Activated T-cell treated with anti-CD3 and anti-CD28 coated beads, Interleukin-2, amount 50 U/mL, for 24 hours (primary cell): ENCODE measurements around the gene SLC35F5.

Experiments used
- DNase-seq: peaks from one replicate; pipeline ENCODE4 v3.0.0-alpha.2; 2020
- H3K27ac Mint-ChIP-seq: 2 replicates; pipeline ENCODE4 v1.8.0; 2020; ENCODE audit warnings: mild to moderate bottlenecking, mixed read lengths
- H3K27me3 Mint-ChIP-seq: 2 replicates; pipeline ENCODE4 v1.8.0; 2020; ENCODE audit warnings: mixed read lengths
- H3K36me3 Mint-ChIP-seq: 2 replicates; pipeline ENCODE4 v1.8.0; 2020; ENCODE audit warnings: low read depth, mixed read lengths
- H3K4me1 Mint-ChIP-seq: 2 replicates; pipeline ENCODE4 v1.8.0; 2020; ENCODE audit warnings: low read depth, mixed read lengths
- H3K4me3 Mint-ChIP-seq: 2 replicates; pipeline ENCODE4 v1.8.0; 2020; ENCODE audit warnings: mild to moderate bottlenecking, moderate library complexity, mixed read lengths
- H3K9me3 Mint-ChIP-seq: 2 replicates; pipeline ENCODE4 v1.8.0; 2020; ENCODE audit warnings: mixed read lengths

Gene SLC35F5

GRCh38 chr2:113768770-113769169 is 12.3 kb upstream of the SLC35F5 start:
- Mint-ChIP-seq H3K9me3 (peaks cover 5% of the 10 kb centered on the region), H3K4me1 (no peaks in the 10 kb centered on the region), H3K27me3 (no peaks in the 10 kb centered on the region), H3K27ac (no peak overlapping the region), H3K36me3 (no peaks in the 10 kb centered on the region), H3K4me3 (no peak overlapping the region)
- no peak for DNase-seq

GRCh38 chr2:113767811-113768460 is 11.5 kb upstream of the SLC35F5 start:
- no peak overlapping the region for H3K27ac Mint-ChIP-seq
- DNase-seq, result no peak

DNA sequence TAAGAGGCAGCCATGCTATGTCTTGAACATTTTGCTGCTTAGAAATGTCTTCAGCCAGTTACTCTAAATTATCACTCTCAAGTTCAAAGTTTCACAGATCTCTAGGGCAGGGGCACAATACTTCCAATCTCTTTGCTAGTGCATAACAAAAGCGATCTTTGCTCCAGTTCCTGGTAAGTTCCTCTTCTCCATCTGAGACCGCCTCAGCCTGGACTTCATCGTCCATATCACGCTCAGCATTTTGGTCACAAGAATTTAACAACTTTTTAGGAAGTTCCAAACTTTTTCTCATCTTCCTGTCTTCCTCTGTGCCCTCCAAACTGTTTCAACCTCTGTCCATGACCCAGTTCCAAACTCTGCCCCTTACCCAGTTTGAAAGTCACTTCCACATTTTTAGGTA is 8.8 kb upstream of the SLC35F5 start:
- peaks cover 5% of the 10 kb centered on the region for H3K9me3 Mint-ChIP-seq
- DNase-seq, result no peak
- H3K27ac Mint-ChIP-seq, result no peak overlapping the region
- H3K36me3 Mint-ChIP-seq, result no peaks in the 10 kb centered on the region
- no peak overlapping the region for H3K4me3 Mint-ChIP-seq
- H3K27me3 Mint-ChIP-seq, result no peaks in the 10 kb centered on the region
- H3K4me1 Mint-ChIP-seq, result no peaks in the 10 kb centered on the region

More at GRCh38 chr2:113767811-113768460, 11.5 kb upstream of the SLC35F5 start:
- Mint-ChIP-seq H3K27me3 (no peaks in the 10 kb centered on the region), H3K9me3 (peaks cover 5% of the 10 kb centered on the region), H3K4me3 (no peak overlapping the region), H3K4me1 (no peaks in the 10 kb centered on the region), H3K36me3 (no peaks in the 10 kb centered on the region)

DNA sequence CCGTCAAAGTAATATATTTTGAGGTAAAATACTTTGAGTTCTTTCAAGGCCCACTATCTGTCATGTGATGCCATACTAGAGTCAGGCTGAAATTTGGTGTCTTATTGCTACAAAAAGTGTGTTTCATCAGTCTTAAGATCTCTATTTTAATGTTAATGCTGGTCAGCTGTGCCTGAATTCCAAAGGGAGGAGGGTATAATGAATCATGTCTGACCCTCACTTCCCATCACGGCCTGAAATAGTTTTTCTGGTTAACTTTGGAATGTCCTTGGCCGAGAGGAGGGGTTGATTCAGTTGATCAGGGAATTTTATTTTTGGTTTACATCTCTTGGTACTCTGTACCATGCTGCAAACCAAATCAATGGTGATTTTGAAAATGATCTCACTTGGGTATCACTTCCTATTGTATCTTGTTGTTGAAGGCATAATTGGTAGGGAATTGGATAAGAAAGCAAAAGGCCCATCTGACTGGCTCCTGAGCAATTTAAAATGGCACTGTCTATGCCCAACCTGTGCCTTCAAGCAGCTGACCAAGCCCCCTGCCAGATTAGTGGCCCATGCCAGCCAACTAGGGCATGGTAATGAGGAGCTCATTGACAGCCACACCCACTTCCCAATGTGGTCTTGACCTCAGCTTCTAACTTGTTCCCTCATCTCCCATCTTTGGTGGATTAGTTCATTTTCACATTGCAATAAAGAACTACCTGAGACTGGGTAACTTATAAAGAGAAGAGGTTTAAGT is 6.1 kb upstream of the SLC35F5 start:
- no peak overlapping the region for H3K27ac Mint-ChIP-seq
- no peaks in the 10 kb centered on the region for H3K36me3 Mint-ChIP-seq
- H3K27me3 Mint-ChIP-seq, result no peaks in the 10 kb centered on the region
- no peak overlapping the region for H3K4me3 Mint-ChIP-seq
- H3K4me1 Mint-ChIP-seq, result peaks cover 2% of the 10 kb centered on the region
- no peak for DNase-seq
- H3K9me3 Mint-ChIP-seq, result peaks cover 5% of the 10 kb centered on the region

DNA sequence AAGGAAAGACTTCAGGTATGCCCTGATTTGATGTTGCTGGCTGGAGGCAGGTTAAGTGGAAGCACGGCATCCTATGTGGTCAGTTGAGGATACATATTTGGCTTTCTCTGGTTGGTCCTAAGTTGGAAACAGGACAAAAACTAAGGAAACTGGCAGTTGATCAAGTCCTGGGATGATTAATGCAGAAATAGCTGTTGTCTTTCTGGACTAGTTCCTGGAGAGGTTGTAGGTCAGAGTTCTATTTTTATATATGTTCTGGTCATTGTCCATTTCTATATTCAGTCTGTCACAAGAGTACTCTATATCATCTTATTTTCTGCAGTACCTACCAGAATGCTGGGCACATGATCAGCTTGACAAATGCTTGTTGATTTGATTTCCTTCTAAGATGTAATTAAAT is 4.0 kb upstream of the SLC35F5 start:
- peaks cover 4% of the 10 kb centered on the region for H3K9me3 Mint-ChIP-seq
- no peaks in the 10 kb centered on the region for H3K27me3 Mint-ChIP-seq
- H3K4me1 Mint-ChIP-seq, result peaks cover 11% of the 10 kb centered on the region
- no peak overlapping the region for H3K4me3 Mint-ChIP-seq
- DNase-seq, result no peak
- H3K27ac Mint-ChIP-seq, result no peak overlapping the region
- H3K36me3 Mint-ChIP-seq, result peaks cover 10% of the 10 kb centered on the region

DNA sequence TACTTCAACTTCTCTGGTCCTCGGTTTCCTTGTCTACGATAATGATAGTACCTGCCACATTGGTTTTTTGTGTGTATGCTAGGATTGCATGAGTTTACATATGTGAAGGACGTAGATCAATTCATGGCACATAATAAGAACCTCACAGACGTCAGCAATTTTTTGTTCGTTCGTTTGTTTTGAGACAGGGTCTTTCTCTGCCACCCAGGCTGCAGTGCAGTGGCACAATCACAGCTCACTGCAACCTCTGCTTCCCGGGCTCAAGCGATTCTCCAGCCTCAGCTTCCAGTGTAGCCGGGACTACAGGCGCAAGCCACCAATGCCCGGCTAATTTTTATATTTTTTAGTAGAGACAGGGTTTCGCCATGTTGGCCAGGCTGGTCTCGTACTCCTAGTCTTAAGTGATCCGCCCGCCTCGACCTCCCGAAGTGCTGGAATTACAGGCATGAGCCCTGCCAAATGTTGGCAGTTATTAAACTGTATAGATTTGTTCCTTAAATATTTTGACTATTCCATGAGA is 756 bp upstream of the SLC35F5 start:
- H3K9me3 Mint-ChIP-seq, result no peaks in the 10 kb centered on the region
- peaks cover 27% of the 10 kb centered on the region for H3K36me3 Mint-ChIP-seq
- DNase-seq, result peak; percentile 37
- H3K27ac Mint-ChIP-seq, result peak overlapping the region; percentile 99
- peaks cover 28% of the 10 kb centered on the region for H3K4me1 Mint-ChIP-seq
- peak overlapping the region; percentile 91 for H3K4me3 Mint-ChIP-seq
- H3K27me3 Mint-ChIP-seq, result no peaks in the 10 kb centered on the region

- no peaks in the 10 kb centered on the region for H3K9me3 Mint-ChIP-seq
- peak overlapping the region; percentile 91 for H3K4me3 Mint-ChIP-seq
- no peaks in the 10 kb centered on the region for H3K27me3 Mint-ChIP-seq
- peaks cover 36% of the 10 kb centered on the region for H3K36me3 Mint-ChIP-seq
- peak overlapping the region; percentile 99 for H3K27ac Mint-ChIP-seq
- peaks cover 30% of the 10 kb centered on the region for H3K4me1 Mint-ChIP-seq
- no peak for DNase-seq
Observed at GRCh38 chr2:113755835-113756354, 547 bp downstream of the SLC35F5 start.

DNA sequence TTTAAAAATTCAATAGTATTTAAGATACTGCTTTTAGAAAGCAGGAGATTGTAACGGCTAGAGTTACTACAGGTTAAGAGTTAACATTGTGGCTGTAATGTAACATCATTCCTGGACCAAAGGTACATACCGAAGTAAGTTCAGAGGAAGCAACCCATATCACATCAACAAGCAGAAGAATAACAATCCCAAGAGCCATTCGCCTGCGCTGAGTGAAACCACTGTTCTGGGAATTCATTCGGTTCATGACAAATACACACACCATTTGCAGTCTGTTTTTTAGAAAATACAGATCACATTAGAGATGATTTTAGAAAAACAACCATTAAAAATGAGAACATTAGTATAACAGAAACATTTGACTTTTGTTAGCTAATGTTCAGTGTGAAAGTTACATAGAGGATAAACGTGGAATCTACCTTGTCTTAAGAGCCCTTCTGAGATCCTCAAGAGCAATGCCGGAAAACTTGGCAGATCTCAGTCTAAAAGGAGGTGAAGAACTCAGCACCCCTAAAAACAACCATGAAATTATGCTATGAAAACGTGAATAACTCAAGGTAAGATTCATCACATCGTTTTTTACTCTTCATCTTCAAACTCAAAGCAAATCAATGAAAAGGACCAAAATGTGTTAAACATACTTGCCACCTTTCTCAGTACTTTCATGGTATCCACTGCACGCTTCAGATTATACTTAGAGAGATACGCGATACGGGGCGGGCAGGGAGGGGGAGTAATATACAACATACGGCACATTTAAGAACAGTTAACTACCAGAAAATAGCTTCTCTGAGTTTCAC is 1.2 kb downstream of the SLC35F5 start:
- H3K4me1 Mint-ChIP-seq, result peaks cover 37% of the 10 kb centered on the region
- H3K9me3 Mint-ChIP-seq, result no peaks in the 10 kb centered on the region
- no peak for DNase-seq
- no peaks in the 10 kb centered on the region for H3K27me3 Mint-ChIP-seq
- H3K4me3 Mint-ChIP-seq, result peak overlapping the region; percentile 91
- peaks cover 43% of the 10 kb centered on the region for H3K36me3 Mint-ChIP-seq
- H3K27ac Mint-ChIP-seq, result peak overlapping the region; percentile 99

DNA sequence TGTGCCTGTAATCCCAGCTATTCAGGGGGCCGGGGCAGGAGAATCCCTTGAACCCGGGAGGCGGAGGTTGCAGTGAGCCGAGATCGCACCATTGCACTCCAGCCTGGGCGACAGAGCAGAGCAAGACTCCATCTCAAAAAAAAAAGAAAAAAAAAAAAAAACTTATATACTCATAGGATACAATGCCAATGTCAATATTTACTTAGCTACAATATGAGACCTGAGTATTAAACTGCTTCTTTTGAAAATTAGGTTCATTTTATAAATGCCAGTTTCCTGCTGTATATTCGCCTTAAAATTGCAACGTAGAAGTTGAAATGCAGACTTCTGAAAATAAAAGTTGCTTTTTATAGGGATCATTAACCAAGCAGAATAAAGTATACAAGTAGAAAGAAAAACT is 2.3 kb downstream of the SLC35F5 start:
- H3K27me3 Mint-ChIP-seq, result no peaks in the 10 kb centered on the region
- H3K4me1 Mint-ChIP-seq, result peaks cover 38% of the 10 kb centered on the region
- H3K27ac Mint-ChIP-seq, result no peak overlapping the region
- no peaks in the 10 kb centered on the region for H3K9me3 Mint-ChIP-seq
- peaks cover 49% of the 10 kb centered on the region for H3K36me3 Mint-ChIP-seq
- no peak for DNase-seq
- peak overlapping the region; percentile 91 for H3K4me3 Mint-ChIP-seq

- Mint-ChIP-seq H3K4me1 (peaks cover 27% of the 10 kb centered on the region), H3K27ac (peak overlapping the region; percentile 32), H3K36me3 (peaks cover 64% of the 10 kb centered on the region), H3K9me3 (no peaks in the 10 kb centered on the region), H3K4me3 (no peak overlapping the region), H3K27me3 (no peaks in the 10 kb centered on the region)
- no peak for DNase-seq
Observed at GRCh38 chr2:113750385-113750784, 6.1 kb downstream of the SLC35F5 start.

- Mint-ChIP-seq H3K36me3 (peaks cover 78% of the 10 kb centered on the region), H3K4me3 (no peak overlapping the region), H3K27me3 (no peaks in the 10 kb centered on the region), H3K4me1 (peaks cover 3% of the 10 kb centered on the region), H3K9me3 (no peaks in the 10 kb centered on the region), H3K27ac (no peak overlapping the region)
- DNase-seq, result no peak
Observed at GRCh38 chr2:113741091-113741490, 15.4 kb downstream of the SLC35F5 start.

- Mint-ChIP-seq H3K9me3 (no peaks in the 10 kb centered on the region), H3K27ac (no peak overlapping the region), H3K4me3 (no peak overlapping the region), H3K36me3 (peaks cover 72% of the 10 kb centered on the region), H3K4me1 (peaks cover 3% of the 10 kb centered on the region), H3K27me3 (no peaks in the 10 kb centered on the region)
- DNase-seq, result no peak
Observed at GRCh38 chr2:113739849-113740248, 16.6 kb downstream of the SLC35F5 start.

GRCh38 chr2:113734185-113734584 is 22.3 kb downstream of the SLC35F5 start:
- no peak overlapping the region for H3K27ac Mint-ChIP-seq
- DNase-seq, result no peak
- H3K27me3 Mint-ChIP-seq, result no peaks in the 10 kb centered on the region
- H3K36me3 Mint-ChIP-seq, result peaks cover 54% of the 10 kb centered on the region
- H3K9me3 Mint-ChIP-seq, result no peaks in the 10 kb centered on the region
- H3K4me1 Mint-ChIP-seq, result peaks cover 12% of the 10 kb centered on the region
- no peak overlapping the region for H3K4me3 Mint-ChIP-seq

GRCh38 chr2:113724010-113724409 is 32.4 kb downstream of the SLC35F5 start:
- no peak for DNase-seq
- Mint-ChIP-seq H3K4me3 (no peak overlapping the region), H3K4me1 (peaks cover 2% of the 10 kb centered on the region), H3K36me3 (peaks cover 46% of the 10 kb centered on the region), H3K9me3 (no peaks in the 10 kb centered on the region), H3K27ac (peak overlapping the region; percentile 32), H3K27me3 (no peaks in the 10 kb centered on the region)
